HCT116 (cell line): ENCODE results near the gene MAN1A1. TPM values are rescaled to one million over a fixed set of nuclear protein-coding genes. Genes with fewer than 3 reads are reported as not detected.

Experiments
- ATAC-seq: fragments of 200-7000 bp; cut with Tn5 transposase; 2 replicates; pipeline ENCODE4 v1.9.1; 2020; ENCODE audit warnings: mild to moderate bottlenecking, moderate library complexity
- BruUV-seq: library from RNA; stranded (reverse); fragments of 400-500 nt; replicated peaks from 2 replicates; lab custom pipeline; 2021; lab: Mats Ljungman, UMichigan
- CTCF ChIA-PET: fragments of 300-600 bp; sonication (Branson Sonifier 250); formaldehyde crosslinking; loops from one replicate; lab custom pipeline; 2021; ENCODE audit warnings: antibody characterized with exemption; lab: Charles Lee
- POLR2A ChIA-PET: fragments of 300-600, 350-600 bp; sonication (Branson Sonifier 250); formaldehyde crosslinking; loops from one replicate; lab custom pipeline; 2021; ENCODE audit warnings: antibody characterized with exemption; lab: Charles Lee
- RAD21 ChIA-PET, 2 experiments: fragments of 300-600 bp; sonication (Branson Sonifier 250); formaldehyde crosslinking; loops; one replicate each; lab custom pipeline; 2023; ENCODE audit warnings: low total read pairs in 2 of 2; ENCODE audit not compliant: uncharacterized antibody in 2 of 2, unreplicated experiment in 2 of 2, low non-redundant PET in 1 of 2; lab: Charles Lee
- DNase-seq: peaks from one replicate; pipeline ENCODE4 v3.0.0-alpha.2; 2010; ENCODE audit warnings: low read depth, low spot score
- H2AFZ ChIP-seq: fragments of 200-600 bp; shearing (Covaris generic), sonication (generic); 2 replicates; pipeline ENCODE4 v1.6.1; 2017; ENCODE audit warnings: low read depth, mixed run types, mixed read lengths, antibody characterized with exemption, low read length; ENCODE audit not compliant: poor library complexity, severe bottlenecking
- H3K27ac ChIP-seq: 2 replicates; pipeline ENCODE4 v1.5.1; 2012; ENCODE audit warnings: low read depth, low read length
- H3K27me3 ChIP-seq: fragments of 200-600 bp; sonication (generic); 2 replicates; pipeline ENCODE4 v1.6.1; 2016; ENCODE audit warnings: mixed run types, low read length, mixed read lengths; ENCODE audit not compliant: insufficient read depth
- H3K36me3 ChIP-seq, 2 experiments: fragments of 200-500 bp in 1 of 2; fragments of 200-600 bp in 1 of 2; sonication (Bioruptor generic) in 1 of 2; sonication (generic) in 1 of 2; 2 replicates each; pipeline versions ENCODE4 v1.5.1 to v1.6.1; 2014 to 2016; ENCODE audit warnings: low read length in 2 of 2, inconsistent platforms in 1 of 2, mixed read lengths in 1 of 2, mixed run types in 1 of 2; ENCODE audit not compliant: insufficient read depth in 2 of 2, control insufficient read depth in 1 of 2
- H3K4me1 ChIP-seq, 2 experiments: fragments of 200-600 bp in 1 of 2; sonication (generic) in 1 of 2; 2 replicates each; pipeline versions ENCODE4 v1.5.1 to v1.6.1; 2012 to 2017; ENCODE audit warnings: low read length in 2 of 2, inconsistent platforms in 1 of 2, mild to moderate bottlenecking in 1 of 2, mixed read lengths in 1 of 2, mixed run types in 1 of 2, moderate library complexity in 1 of 2; ENCODE audit not compliant: insufficient read depth in 2 of 2, control insufficient read depth in 1 of 2
- H3K4me2 ChIP-seq: fragments of 200-600 bp; sonication (generic); 2 replicates; pipeline ENCODE4 v1.6.1; 2017; ENCODE audit warnings: mixed run types, low read length, mixed read lengths
- H3K4me3 ChIP-seq, 2 experiments: fragments of 200-600 bp in 1 of 2; sonication (generic) in 1 of 2; replicated peaks in 1 of 2; 2 replicates each; pipeline ENCODE4 v1.5.1; 2011 to 2016; ENCODE audit warnings: low read length in 2 of 2, control low read depth in 1 of 2, low read depth in 1 of 2, mild to moderate bottlenecking in 1 of 2, mixed read lengths in 1 of 2, mixed run types in 1 of 2
- H3K79me2 ChIP-seq: fragments of 200-600 bp; sonication (generic); 2 replicates; pipeline ENCODE4 v1.6.1; 2017; ENCODE audit warnings: mild to moderate bottlenecking, mixed run types, low read length, moderate library complexity, mixed read lengths; ENCODE audit not compliant: insufficient read depth
- H3K9ac ChIP-seq: fragments of 200-600 bp; sonication (generic); 2 replicates; pipeline ENCODE4 v1.6.1; 2016; ENCODE audit warnings: low read length, mixed read lengths
- H3K9me2 ChIP-seq: fragments of 200-600 bp; sonication (generic), shearing (Covaris generic); 2 replicates; pipeline ENCODE4 v1.6.1; 2017; ENCODE audit warnings: mixed run types, mild to moderate bottlenecking, moderate library complexity; ENCODE audit not compliant: insufficient read depth
- H3K9me3 ChIP-seq, 2 experiments: fragments of 200-500 bp in 1 of 2; fragments of 200-600 bp in 1 of 2; sonication (Bioruptor generic) in 1 of 2; sonication (generic) in 1 of 2; 2 replicates each; pipeline ENCODE4 v1.6.1; 2014 to 2017; ENCODE audit warnings: low read length in 2 of 2, mixed read lengths in 2 of 2, inconsistent platforms in 1 of 2, low read depth in 1 of 2, mild to moderate bottlenecking in 1 of 2, mixed run types in 1 of 2, moderate library complexity in 1 of 2; ENCODE audit not compliant: control insufficient read depth in 1 of 2, insufficient read depth in 1 of 2
- H4K20me1 ChIP-seq: fragments of 200-600 bp; sonication (generic), shearing (Covaris generic); 2 replicates; pipeline ENCODE4 v1.6.1; 2017; ENCODE audit warnings: mixed run types, mild to moderate bottlenecking, moderate library complexity; ENCODE audit not compliant: insufficient read depth
- CBX3 ChIP-seq: IDR thresholded peaks from 2 replicates; pipeline ENCODE4 v1.6.1; 2012; ENCODE audit warnings: low read depth
- EGR1 ChIP-seq: IDR thresholded peaks from 2 replicates; pipeline ENCODE4 v1.6.1; 2012; ENCODE audit warnings: low read depth
- EZH2 ChIP-seq: fragments of 200-600 bp; sonication (generic); IDR thresholded peaks from 2 replicates; pipeline ENCODE4 v1.6.1; 2017; ENCODE audit warnings: antibody characterized with exemption, mixed run types
- FOSL1 ChIP-seq: IDR thresholded peaks from 2 replicates; pipeline ENCODE4 v1.6.1; 2012; ENCODE audit warnings: low read depth
- JUND ChIP-seq: IDR thresholded peaks from 2 replicates; pipeline ENCODE4 v1.6.1; 2012
- POLR2A ChIP-seq: IDR thresholded peaks from 2 replicates; pipeline ENCODE4 v1.7.0; 2011; ENCODE audit warnings: borderline replicate concordance; ENCODE audit not compliant: insufficient read depth, insufficient read length; ENCODE audit errors: extremely low read depth
- RAD21 ChIP-seq: IDR thresholded peaks from 2 replicates; pipeline ENCODE4 v1.6.1; 2012; ENCODE audit warnings: low read depth, mild to moderate bottlenecking
- SP1 ChIP-seq: IDR thresholded peaks from 2 replicates; pipeline ENCODE4 v1.6.1; 2012; ENCODE audit warnings: low read depth
- SRF ChIP-seq: IDR thresholded peaks from 2 replicates; pipeline ENCODE4 v1.6.1; 2012; ENCODE audit warnings: low read depth
- TCF7L2 ChIP-seq: IDR thresholded peaks from 2 replicates; pipeline ENCODE4 v1.7.0; 2011; ENCODE audit warnings: borderline replicate concordance, inconsistent platforms; ENCODE audit not compliant: insufficient read depth, insufficient read length; ENCODE audit errors: extremely low read depth
- intact Hi-C: fragments of 100-400 bp; cut with micrococcal nuclease; formaldehyde crosslinking; loops from 2 replicates; pipeline ENCODE4 v1.10.0; 2022
- total RNA-seq: library from RNA; stranded (reverse); gene quantifications from one replicate; pipeline ENCODE4 v1.2.1, GENCODE V29; 2021; ENCODE audit not compliant: unreplicated experiment
- TF ChIP-seq, protein P1 (sequence below): IDR thresholded peaks from 2 replicates; pipeline ENCODE4 v1.6.1; 2011; ENCODE audit warnings: mild to moderate bottlenecking, low read length, moderate library complexity; ENCODE audit not compliant: insufficient replicate concordance; ENCODE audit errors: extremely low read depth
- TF ChIP-seq, protein P2 (sequence below): IDR thresholded peaks from 2 replicates; pipeline ENCODE4 v1.6.1; 2012
- TF ChIP-seq, protein P3 (sequence below): IDR thresholded peaks from 2 replicates; pipeline ENCODE4 v1.6.1; 2012

Gene MAN1A1
- total RNA-seq, 1 experiment from 2014 or later, result 46.0 TPM

DNA sequence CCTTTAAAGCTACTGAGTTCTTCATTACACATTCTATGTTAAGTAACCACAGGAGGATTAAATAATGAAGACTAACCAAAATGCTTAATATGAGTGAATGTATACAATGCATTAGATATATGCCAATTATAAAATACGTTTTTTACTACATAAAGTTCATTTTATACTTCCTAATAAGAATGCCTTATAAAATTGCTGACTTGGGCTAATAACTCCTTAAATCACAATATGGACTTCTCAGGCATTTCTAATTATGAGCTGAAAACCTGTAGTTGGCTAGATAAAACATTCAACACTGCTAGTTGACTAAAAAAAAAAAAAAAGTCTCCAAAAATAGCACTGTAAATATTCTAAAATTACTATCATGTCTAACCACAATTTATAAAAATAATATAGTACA is 11.8 kb downstream of the MAN1A1 start:
- no peak overlapping the region for H3K4me2 ChIP-seq
- H2AFZ ChIP-seq, result no peak overlapping the region
- ChIA-PET CTCF (no interaction called here), POLR2A (no interaction called here), RAD21 (no interaction called here)
- no peak for ATAC-seq
- no peaks in the 10 kb centered on the region for H3K9me2 ChIP-seq
- intact Hi-C loops, result no loop called here
- no peak overlapping the region for H3K27ac ChIP-seq
- peaks cover 33% of the 10 kb centered on the region for H3K79me2 ChIP-seq
- H3K36me3 ChIP-seq, result peaks cover 0 to 28% of the 10 kb centered on the region in 2 experiments; a peak in 2 of 4 replicates
- BruUV-seq, result no TSS peak
- H3K4me1 ChIP-seq, result peaks cover 0 to 4% of the 10 kb centered on the region in 2 experiments; a peak in 1 of 4 replicates
- no peaks in the 10 kb centered on the region for H3K9me3 ChIP-seq
- no peak overlapping the region for H3K4me3 ChIP-seq
- H4K20me1 ChIP-seq, result peaks cover 5% of the 10 kb centered on the region; the same call in 1 of the 2 replicates
- no peak for DNase-seq
- no peaks in the 10 kb centered on the region for H3K27me3 ChIP-seq
- TF ChIP-seq, protein P1, sequence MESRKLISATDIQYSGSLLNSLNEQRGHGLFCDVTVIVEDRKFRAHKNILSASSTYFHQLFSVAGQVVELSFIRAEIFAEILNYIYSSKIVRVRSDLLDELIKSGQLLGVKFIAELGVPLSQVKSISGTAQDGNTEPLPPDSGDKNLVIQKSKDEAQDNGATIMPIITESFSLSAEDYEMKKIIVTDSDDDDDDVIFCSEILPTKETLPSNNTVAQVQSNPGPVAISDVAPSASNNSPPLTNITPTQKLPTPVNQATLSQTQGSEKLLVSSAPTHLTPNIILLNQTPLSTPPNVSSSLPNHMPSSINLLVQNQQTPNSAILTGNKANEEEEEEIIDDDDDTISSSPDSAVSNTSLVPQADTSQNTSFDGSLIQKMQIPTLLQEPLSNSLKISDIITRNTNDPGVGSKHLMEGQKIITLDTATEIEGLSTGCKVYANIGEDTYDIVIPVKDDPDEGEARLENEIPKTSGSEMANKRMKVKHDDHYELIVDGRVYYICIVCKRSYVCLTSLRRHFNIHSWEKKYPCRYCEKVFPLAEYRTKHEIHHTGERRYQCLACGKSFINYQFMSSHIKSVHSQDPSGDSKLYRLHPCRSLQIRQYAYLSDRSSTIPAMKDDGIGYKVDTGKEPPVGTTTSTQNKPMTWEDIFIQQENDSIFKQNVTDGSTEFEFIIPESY, result no peak
- TF ChIP-seq EZH2 (no peak), TCF7L2 (no peak), POLR2A (no peak), JUND (no peak)
- TF ChIP-seq, protein P2, sequence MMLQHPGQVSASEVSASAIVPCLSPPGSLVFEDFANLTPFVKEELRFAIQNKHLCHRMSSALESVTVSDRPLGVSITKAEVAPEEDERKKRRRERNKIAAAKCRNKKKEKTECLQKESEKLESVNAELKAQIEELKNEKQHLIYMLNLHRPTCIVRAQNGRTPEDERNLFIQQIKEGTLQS, result no peak
- TF ChIP-seq, protein P3, sequence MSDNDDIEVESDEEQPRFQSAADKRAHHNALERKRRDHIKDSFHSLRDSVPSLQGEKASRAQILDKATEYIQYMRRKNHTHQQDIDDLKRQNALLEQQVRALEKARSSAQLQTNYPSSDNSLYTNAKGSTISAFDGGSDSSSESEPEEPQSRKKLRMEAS, result no peak
- H3K9ac ChIP-seq, result no peak overlapping the region

DNA sequence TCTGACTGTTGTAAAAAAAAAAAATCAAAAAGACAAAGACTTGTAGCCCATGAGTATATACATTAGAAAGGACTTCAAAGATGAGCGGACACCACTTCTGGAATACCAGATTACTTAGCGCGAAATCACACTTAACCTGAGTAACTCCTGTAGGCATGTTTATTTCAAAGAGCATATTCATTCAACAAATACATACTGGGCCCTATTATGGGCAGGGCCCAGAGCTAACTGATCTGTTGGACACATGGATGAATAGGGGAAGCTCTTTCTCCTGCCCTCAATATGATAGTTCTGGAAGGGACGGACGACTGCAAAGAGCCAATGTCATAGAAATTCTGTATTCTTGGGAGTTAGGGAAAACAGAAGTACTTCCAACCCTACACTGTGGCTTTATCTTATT is 12.3 kb downstream of the MAN1A1 start:
- Histone ChIP-seq H3K9me3 (no peaks in the 10 kb centered on the region), H3K4me1 (peaks cover 0 to 4% of the 10 kb centered on the region in 2 experiments; a peak in 1 of 4 replicates), H3K79me2 (peaks cover 33% of the 10 kb centered on the region), H4K20me1 (peaks cover 5% of the 10 kb centered on the region; the same call in 1 of the 2 replicates), H3K9me2 (no peaks in the 10 kb centered on the region), H2AFZ (no peak overlapping the region), H3K9ac (no peak overlapping the region), H3K27ac (no peak overlapping the region), H3K36me3 (peaks cover 0 to 23% of the 10 kb centered on the region in 2 experiments; a peak in 2 of 4 replicates), H3K4me3 (no peak overlapping the region), H3K4me2 (no peak overlapping the region), H3K27me3 (no peaks in the 10 kb centered on the region)
- POLR2A ChIA-PET, result no interaction called here
- intact Hi-C loops, result no loop called here
- DNase-seq (no peak), ATAC-seq (no peak)
- CTCF ChIA-PET, result no interaction called here
- no TSS peak for BruUV-seq
- TF ChIP-seq RAD21, result no peak
- no peak for TF ChIP-seq SRF
- TF ChIP-seq FOSL1, result no peak
- TF ChIP-seq CBX3, result no peak
- TF ChIP-seq SP1, result no peak
- no peak for TF ChIP-seq JUND
- TF ChIP-seq, protein P2, result no peak
- TF ChIP-seq EGR1, result no peak
- TF ChIP-seq, protein P3, result no peak
- TF ChIP-seq, protein P1, result no peak
- TF ChIP-seq POLR2A, result no peak
- RAD21 ChIA-PET, result no interaction called here
